ENCODE results near the gene MISFA. TPM values are rescaled to one million over a fixed set of nuclear protein-coding genes. Genes with fewer than 3 reads are reported as not detected.
"Not testable (repeated sequence)": the region's sequence is repeated elsewhere in the genome, so short reads cannot be mapped to it uniquely, and the experiment has no call there.

The MISFA gene
- total RNA-seq = not detected

DNA sequence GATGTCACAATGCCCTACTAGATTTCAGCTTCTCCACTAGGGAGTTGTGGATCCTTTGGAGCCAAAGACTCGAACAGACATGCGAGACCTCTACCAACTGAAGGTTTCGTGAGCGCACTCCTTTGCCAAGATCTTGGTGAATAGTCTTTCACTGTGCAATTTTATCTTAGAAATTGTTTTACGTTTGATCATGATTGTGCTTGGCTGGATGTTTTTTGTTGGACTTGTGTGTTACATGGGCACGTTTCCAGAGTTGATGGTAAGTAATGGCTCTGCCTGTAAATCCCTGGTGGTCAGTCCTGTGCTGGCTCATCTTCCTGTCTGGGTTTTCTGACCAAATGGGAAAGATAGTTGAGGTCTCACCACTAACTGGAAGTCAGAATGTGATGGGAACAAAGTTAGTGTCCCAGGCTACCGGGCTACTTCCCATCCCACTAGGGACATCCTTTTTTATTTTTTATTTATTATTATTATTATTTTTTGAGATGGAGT is at the start of gene MISFA:
MISFA (plus strand) TSS at position 51 of the 492 bp plus-strand sequence; CDS start at position 191, 140 bp downstream.
- no peak for DNase-seq

DNA sequence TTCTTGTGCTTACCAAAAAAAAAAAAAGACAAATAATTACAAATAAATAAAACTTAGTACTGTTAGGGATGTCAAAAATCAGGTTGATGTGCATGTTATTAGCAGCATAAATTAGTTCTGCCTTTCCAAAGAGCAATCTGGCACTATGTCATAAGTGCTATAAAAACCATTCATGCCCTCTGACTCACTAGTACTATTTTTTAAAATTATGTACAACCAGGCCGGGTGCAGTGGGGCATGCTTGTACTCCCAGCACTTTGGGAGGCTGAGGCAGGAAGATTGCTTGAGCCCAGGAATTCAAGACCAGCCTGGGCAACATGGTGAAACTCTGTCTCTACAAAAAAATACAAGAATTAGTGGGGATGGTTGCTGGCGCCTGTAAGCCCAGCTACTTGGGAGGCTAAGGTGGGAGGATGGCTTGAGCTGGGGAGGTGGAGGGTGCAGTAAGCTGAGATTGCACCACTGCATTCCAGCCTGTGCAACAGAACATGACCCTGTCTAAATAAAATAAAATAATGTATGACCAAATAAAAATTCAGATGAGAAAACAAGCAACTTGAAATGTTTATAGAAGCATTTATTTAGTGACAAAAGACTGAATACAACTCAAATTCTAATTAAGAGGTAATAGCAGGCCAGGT is 36.4 kb upstream of the MISFA start:
- no peak for DNase-seq

DNA sequence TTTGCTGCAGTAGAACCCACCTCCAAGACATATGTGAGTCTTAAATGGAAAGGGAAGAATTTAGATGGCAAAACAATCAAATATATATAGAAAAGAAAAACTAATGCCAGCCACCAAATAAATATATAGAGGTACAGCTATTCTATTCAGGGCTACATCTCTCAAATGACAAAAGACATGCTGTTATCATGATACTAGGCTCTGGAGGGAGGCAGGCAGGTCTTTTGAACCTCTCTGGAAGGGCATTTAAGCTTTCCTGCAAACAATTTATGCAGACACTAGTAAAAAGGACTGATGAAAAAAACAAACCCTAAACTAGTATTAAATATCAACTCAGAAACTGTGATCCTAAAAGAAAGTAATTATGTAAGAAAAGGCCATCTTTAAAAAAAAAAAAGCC is 35.4 kb upstream of the MISFA start:
- DNase-seq = no peak

DNA sequence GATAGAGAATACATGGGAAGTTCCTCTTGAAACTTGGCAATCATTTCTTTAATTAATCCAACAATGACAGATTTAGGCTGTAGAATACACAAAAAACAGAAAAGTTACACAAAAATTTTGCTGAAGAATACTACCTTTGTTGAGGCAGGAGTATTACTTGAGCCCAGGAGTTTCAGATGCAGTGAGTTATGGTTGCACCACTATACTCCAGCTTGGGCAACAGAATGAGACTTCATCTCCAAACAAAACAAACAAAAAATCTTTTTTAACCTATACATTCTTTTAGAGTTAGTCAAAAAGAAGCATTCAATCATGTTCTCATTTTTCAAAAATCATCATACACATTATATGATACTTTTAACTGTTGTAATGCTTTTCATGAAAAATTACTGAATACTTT is 33.2 kb upstream of the MISFA start:
- DNase-seq = no peak

DNA sequence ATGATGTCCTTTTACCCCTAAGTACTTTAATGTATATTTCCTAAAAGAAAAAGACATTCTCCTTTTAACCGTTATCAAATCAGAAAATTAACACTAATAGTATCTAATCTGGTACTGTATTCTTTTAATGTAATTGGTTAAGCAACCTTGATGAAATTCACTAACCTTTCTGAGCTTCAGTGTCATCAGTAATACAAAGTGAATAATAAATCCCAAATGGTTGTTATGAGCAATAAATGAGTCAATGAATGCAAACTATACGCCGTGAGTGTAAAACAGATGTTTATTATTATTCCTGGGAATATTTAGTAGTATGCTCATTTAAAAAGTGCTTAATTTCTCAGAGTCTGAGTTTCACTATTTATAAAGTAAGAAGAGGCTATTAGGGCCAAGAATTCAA is 32.5 kb upstream of the MISFA start:
- DNase-seq = no peak

DNA sequence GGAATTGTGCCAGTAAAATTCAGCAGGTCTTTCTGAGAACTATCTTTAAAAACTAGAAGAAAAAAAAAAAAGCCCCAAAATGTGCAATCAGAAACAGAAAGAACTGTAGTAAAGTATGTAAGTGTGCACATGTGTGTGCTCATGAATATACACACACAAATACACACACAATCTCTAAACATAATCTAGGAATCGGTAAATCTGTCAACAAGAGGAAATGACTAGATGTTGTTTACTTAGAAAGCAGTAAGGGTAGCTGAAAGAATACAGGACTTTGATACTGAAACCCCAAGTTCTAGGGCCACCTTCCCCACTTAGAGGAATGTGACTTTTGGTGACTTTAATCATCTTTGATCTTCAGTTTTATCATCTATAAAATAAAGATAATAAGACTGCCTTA is 24.2 kb upstream of the MISFA start:
- no peak for DNase-seq

DNA sequence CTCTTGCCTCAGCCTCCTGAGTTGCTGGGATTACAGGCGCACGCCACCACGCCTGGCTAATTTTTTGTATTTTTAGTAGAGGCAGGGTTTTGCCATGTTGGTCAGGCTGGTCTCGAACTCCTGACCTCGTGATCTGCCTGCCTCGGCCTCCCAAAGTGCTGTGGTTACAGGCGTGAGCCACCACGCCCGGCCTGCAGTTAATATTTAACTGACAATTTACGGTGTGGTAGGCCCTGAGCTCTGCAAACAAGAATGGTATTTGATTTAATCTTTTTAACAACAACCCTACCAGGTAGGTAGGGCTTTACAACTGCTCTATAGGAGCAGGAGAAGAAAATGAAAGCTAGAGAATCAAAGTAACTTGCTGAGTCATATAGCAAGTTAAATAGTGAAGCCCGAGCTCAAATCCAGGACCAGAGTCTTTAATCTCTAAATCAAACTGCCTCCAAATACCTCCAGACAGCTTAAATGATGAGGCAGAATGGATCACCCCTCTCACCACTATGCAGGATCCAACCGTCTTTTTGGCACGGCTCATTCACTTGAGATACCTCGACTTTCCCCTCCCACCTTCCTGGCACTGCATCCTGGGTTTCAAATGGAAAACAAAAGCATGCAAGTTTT is 20.5 kb upstream of the MISFA start:
- no peak for DNase-seq

DNA sequence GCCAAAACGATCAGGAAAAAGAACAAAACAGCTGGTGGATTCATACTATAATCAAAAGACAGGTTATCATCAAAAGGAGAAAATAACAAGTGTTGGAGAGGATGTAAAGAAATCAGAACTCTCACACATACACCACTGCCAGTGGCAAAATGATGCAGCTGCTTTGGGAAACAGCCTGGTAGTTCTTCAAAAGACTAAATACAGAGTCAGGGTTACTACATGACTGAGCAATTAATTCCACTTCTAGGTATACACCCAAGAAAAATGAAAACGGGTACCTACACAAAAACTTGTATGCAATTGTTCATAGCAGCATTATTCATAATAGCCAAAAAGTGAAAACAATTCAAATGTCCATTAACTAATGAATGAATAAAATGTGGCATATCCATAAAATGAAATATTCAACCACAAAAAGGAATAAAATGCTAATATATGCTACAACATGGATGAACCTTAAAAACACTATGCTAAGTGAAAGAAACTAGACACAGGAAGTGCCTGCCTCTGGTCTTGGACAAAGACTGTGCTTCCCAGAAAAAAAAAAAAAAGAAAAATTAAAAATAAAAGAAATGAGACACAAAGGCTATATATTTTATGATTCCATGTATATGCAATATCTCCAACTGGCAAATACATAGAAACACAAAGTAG is 19.3 kb upstream of the MISFA start:
- no peak for DNase-seq

DNA sequence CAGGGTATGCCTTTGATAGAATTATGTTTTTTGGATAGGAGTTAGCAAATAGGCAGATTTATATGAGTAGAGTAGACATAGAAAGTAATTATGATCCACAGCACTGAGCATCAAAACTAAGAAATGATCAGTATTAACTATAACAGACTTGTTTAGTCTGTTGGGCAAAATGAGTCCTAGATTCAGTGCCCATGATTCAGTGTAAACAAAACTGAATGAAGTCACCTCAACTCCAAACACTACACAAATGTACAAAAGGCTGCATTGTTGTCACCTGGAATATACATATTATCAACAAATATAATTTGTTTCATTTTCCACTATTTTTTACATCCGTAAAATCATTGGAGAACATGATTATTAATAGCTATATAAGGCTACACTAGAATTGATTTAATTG is 17.8 kb upstream of the MISFA start:
- DNase-seq = no peak

DNA sequence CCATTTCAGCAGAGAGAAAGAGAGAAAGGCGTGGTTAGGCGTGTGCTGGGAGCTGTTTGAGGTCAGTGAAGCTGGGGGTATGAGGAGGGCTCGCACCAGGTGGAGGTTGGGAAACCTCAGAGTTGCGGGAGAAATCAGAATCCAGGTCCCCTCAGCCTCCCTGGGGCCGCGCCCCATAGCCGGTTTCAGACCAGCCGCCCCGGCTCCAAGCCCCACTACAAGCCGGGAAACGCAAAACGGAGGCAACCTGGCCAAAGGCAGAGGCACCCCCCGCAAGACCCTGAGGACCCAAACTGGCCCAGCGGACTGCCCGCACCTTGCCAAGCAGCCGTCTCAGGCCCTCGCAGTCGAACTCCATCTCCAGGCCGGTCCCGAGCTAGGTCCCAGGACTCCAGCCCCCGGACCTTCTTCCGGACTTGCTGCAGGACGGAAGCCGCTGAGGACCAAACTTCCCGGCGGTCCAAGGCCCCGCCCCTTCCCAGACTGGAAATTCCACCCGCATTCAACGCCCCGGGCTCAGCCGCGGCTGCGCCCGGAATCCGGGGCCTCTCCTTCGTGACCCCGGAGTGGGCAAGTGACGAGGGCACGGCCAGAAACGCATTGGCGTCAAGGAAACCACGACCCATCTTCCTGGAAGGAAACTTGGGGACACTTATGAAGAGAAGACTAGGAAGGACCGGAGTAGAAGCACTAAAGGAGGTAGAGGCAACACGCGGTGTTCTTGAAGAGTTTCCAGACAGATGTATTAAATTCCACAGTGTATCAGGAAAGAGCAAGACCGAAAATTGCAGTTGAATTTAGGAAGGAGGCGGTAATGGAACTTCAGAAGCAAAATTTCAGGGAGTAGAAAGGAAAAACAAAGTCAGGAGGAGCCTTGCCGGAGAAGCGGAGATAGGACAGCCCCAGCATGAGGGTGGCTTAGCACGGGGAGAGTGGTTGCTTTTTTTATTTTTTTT is 11.0 kb upstream of the MISFA start, which contains the start of gene UEVLD:
UEVLD (minus strand) TSS at position 438 of the 956 bp plus-strand sequence; CDS start at position 358, 80 bp downstream.
- DNase-seq = peak; percentile 96

DNA sequence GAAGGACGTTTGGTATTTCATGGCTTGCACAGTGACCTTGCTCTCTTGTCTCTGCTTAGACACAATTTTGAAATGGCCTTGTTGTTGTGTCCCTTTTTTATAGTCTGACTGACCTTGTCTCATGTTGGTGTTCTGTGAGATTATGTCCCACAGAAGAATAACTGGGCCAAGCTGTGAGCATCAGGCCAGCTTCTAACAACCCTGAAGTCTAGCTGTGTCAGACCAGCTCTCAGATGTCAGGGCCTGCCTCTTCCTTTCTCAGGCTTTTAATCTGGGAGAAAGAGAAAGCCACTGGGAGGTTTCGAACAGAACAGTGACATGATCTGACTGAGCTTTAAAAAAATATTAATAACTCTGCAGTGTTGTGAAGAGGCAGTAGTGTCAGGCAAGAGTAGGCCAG is 9.0 kb upstream of the MISFA start:
- DNase-seq = no peak

DNA sequence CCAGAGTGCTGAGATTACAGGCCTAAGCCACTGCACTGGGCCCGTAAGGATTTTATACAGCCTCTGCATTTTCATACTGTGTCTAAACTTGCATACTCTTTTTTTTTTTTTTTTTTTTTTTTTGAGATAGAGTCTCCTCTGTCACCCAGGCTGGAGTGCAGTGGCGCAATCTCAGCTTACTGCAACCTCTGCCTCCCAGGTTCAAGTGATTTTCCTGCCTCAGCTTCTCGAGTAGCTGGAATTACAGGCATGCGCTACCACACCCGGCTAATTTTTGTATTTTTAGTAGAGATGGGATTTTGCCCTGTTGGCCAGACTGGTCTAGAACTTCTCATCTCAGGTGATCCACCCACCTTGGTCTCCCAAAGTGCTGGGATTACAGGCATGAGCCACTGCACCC is 5.5 kb upstream of the MISFA start:
- not testable (repeated sequence) for DNase-seq

DNA sequence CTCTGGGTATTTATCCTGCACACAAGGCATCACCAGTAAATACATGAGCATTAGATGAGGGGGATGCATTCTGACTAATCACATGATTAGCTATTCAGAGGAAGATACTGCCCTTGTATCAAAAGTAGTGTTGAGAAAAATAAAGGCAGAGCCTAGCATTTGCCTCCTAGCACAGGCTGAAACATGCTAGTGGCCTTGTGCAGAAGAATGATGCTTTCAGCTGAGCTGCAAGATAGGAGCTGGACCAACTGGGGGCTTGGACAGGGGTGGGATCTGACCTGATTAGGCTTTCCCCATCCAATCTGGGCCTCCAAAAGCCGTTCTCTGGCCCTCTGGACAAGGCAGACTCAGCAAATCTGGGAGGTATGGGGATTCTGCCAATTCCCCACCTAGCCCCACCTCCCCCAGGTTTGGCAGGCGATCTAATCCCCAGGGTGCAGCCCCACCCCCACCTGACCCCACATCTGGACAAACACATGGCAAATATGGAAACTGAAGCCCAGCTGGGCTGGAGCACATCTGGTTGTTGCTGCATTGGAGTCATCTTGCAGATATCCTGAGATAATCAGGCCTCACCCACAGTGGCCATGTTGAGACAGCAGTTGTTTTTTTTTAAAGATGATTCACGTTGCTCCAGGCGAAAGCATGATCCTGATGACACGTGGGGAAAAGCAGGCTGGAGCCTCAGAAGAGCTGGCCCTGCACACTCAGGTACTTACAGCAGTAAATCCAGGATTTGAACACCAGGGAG is 4.4 kb upstream of the MISFA start:
- DNase-seq = peak; percentile 3

DNA sequence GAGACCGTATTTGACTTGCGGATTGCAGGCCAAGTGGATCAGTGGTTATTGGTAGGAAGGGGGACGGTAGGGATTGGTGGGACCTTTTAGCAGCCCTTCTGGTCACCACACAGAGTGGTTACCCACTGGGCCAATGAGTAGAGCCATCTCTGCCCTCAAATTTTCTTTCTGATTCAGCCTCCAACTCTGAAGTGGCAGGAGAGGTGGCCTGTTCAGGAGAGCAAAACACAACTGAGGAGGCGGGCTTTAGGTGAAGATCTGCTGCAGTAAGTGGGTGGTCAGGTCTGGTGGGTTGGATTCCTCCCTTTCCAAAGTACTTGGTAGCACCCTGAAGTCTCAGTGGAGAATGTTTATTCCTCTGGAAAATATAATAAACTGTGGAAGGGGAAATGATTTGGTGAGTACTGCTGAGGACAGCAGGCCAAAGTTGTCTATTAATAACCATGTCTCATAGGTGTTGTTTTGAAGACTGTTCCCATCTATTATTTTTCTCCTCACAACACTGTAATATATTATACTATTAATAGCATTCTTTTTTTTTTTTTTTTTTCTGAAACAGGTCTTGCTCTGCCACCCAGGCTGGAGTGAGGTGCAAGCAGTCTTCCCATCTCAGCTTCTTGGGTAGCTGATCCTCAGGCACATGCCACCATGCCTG is 1.5 kb downstream of the MISFA start:
- DNase-seq = no peak

DNA sequence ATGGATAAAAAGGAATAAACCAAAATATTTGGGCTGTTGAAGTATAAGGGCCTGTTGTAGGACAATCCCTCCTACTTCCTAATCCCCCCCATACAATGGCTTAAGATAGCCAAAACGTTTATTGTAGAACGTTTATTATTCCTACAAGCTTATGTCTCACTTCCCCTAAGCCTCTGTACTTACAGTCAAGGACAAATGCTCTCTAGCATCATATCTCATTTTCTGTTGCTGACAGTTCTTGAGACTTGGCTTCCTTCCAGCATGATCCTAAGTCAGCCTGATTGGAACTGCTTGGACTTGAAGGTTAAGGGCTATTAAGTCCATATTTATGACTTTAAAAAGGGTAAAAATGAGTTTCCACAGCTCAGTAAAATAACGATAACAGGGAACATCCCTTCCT is 8.8 kb downstream of the MISFA start:
- peak; percentile 17 for DNase-seq

DNA sequence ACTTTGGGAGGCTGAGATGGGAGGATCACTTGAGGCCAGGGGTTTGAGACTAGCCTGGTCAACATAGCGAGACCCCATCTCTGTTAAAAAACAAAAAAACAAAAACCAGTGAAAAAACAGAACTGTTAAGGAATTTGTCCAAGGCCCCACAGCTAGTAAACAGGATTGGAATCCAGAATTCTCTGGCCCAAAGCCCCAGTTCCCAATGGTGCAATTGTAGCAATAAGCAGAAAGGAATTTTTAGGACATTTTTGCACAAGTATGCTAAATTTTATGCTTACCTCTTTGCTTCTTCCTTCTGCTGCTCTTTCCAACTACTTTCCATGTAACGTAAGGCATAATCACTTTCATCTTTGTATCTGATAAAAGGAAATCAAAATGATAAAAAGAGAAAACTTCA is 11.6 kb downstream of the MISFA start:
- DNase-seq = no peak

DNA sequence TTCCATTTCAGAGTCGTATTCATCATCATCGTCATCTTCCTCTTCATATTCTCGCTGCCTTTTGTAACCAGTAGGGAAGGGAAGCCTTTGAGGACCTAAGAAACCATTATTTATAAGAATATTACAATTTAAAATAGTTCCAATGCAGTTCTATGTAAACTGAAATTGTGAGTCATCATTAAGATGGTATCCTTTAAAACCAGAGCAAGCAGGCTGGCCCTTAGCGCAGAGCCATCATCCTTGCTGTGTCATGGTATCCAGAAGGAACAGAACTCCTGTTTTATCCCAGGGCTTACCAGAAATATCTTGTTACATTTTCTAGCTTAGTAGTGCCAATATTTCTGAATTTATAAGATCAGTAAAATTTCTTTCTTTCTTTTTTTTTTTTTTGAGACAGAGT is 12.8 kb downstream of the MISFA start:
- no peak for DNase-seq

DNA sequence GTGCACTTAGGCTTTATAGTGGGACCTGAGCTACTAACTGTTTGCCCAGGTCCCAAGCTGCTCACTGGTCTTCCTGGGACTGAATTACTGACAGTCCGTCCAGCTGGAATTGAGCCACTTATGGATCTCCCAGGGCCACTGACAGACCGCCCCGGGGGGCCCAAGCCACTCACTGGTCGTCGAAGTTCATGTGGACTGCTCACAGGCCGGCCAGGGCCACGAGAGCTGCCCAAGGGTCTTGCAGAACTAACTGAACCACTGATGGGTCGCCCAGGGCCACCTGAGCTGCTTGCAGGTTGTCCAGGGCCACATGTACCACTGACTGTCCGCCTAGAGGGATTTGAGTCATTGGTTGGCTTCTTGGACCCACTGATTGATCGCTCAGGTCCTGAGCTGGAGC is 15.1 kb downstream of the MISFA start:
- DNase-seq = no peak

DNA sequence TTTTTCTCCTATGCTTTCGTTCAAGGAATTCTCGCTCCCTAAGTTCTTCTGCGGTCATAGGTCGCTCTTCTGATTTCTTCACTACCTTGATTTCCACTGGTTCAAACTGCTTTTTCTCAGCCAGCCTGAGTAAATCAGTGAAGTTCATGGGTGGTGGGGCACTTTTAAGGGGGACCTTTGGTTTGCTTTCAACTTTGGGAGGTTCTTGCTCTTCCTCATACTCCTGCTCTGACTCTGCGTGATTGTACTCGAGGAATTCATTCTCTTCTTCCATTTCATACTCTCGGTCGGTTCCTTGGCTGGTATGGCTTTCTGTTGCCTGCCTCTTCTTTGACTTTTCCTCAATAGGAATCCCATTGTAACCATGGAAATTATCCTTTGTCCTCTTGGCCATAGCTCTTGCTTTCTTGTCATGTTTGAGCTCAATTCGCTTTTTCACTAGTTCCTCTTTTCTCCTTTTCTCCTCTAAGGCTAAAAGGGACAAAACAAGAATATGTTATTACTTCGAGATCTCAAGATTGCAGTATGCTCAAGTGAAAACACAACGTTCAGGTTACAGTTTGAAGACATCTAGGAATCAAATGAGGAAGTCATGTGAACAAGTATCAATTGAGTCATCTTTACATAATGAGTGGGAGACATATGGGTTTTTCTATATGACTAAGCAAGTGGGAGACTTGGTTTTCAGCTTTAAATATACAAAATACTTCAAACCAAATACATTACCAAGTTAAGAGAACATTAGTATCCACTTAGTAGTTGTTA is 16.2 kb downstream of the MISFA start:
- DNase-seq = no peak

DNA sequence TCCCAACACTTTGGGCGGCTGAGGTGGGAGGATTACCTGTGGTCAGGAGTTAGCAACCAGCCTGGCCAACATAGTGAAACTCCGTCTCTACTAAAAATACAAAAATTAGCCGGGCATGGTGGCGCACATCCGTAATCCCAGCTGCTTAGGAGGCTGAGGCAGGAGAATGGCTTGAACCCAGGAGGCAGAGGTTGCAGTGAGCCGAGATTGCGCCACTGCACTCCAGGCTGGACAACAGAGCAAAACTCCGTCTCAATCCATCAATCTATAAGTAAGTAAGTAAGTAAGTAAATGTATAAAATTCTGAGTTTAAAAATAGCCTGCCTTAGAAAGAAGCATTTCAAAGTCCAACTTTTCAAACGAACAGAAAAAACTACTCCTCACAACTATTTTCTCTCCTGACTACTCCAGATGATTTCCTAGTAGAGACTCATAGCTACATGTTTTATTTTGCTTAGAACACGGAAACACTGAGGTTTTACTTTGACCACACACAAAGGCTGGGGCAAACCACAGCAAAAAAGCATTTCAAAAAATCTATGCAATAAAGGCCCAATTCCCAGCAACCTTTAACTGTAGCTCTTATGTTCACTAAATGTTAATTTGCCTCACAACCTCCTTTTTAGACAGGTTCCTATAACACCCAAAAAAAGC is 18.2 kb downstream of the MISFA start:
- DNase-seq = no peak

Data from tongue (tissue), 2 donors.